ENCODE measurements around the gene ROBO1. TPM values are rescaled to one million over a fixed set of nuclear protein-coding genes. Genes with fewer than 3 reads are reported as not detected.

ROBO1 gene
- total and polyA plus RNA-seq, 12 donors, result 6.4 to 144 (median 43.9) TPM

DNA sequence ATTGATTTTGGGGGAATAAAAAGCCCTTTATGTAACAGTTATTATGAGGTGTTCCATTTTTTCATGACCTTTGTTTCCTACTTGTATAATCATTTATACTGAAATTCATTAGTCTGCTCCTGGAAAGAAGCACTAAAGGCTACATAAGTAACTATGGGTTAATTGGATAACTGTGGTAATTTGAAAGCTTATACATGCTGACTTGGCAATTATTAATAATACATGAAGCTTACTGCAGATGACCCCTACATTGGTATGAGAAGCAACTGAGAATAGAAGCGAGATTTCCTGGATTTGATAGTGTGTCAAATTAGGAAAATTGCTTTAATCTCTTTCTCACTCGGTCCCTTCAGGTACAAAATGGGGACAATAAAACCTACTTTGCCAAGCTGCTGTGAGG is 658.0 kb downstream of the ROBO1 start:
- intact Hi-C loops (cut with DNase I), result no loop called here
- no peak for DNase-seq
- Histone ChIP-seq H3K27ac (no peak overlapping the region), H3K36me3 (replicated peaks in 1 of 2) (no peaks in the 10 kb centered on the region), H3K4me1 (replicated peaks in 1 of 2) (no peaks in the 10 kb centered on the region), H3K9me3 (replicated peaks in 1 of 3) (no peaks in the 10 kb centered on the region), H3K27me3 (no peaks in the 10 kb centered on the region), H3K4me3 (no peak overlapping the region)
- TF ChIP-seq POLR2A (IDR thresholded peaks at IDR 0.05), result no peak
- TF ChIP-seq, protein P1, sequence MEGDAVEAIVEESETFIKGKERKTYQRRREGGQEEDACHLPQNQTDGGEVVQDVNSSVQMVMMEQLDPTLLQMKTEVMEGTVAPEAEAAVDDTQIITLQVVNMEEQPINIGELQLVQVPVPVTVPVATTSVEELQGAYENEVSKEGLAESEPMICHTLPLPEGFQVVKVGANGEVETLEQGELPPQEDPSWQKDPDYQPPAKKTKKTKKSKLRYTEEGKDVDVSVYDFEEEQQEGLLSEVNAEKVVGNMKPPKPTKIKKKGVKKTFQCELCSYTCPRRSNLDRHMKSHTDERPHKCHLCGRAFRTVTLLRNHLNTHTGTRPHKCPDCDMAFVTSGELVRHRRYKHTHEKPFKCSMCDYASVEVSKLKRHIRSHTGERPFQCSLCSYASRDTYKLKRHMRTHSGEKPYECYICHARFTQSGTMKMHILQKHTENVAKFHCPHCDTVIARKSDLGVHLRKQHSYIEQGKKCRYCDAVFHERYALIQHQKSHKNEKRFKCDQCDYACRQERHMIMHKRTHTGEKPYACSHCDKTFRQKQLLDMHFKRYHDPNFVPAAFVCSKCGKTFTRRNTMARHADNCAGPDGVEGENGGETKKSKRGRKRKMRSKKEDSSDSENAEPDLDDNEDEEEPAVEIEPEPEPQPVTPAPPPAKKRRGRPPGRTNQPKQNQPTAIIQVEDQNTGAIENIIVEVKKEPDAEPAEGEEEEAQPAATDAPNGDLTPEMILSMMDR (IDR thresholded peaks at IDR 0.05), result no peak
- WGBS, 4 donors, result 70 to 89% (median 85%) methylated on average over 2 of the region's 2 CpGs

DNA sequence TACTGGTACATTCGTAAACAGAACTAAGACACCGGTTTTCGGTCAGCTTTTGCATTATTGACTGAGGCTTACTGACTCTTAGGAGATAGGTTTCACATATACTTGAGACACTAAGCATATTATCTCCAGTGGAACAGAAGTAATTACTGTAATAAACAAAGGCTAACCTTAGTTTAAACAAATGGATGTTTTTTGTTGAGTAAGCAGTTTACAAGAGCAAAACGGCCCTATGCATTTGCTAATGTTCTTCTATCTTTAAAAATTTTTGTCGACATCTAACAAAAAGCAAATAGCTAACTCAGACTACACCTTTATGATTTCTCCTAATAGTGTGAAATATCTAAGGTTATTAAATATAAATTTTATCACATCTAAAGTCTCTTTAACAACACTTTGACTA is 664.5 kb downstream of the ROBO1 start:
- Histone ChIP-seq H3K4me3 (no peak overlapping the region), H3K27me3 (no peaks in the 10 kb centered on the region), H3K9me3 (replicated peaks in 1 of 3) (no peaks in the 10 kb centered on the region), H3K27ac (no peak overlapping the region), H3K4me1 (replicated peaks in 1 of 2) (no peaks in the 10 kb centered on the region), H3K36me3 (replicated peaks in 1 of 2) (no peaks in the 10 kb centered on the region)
- intact Hi-C loops (cut with DNase I), result no loop called here
- no peak for DNase-seq
- WGBS, 4 donors, result 81 to 90% (median 83%) methylated on average over 5 of the region's 5 CpGs
- TF ChIP-seq, protein P1 (IDR thresholded peaks at IDR 0.05), result no peak
- no peak for TF ChIP-seq POLR2A (IDR thresholded peaks at IDR 0.05)

DNA sequence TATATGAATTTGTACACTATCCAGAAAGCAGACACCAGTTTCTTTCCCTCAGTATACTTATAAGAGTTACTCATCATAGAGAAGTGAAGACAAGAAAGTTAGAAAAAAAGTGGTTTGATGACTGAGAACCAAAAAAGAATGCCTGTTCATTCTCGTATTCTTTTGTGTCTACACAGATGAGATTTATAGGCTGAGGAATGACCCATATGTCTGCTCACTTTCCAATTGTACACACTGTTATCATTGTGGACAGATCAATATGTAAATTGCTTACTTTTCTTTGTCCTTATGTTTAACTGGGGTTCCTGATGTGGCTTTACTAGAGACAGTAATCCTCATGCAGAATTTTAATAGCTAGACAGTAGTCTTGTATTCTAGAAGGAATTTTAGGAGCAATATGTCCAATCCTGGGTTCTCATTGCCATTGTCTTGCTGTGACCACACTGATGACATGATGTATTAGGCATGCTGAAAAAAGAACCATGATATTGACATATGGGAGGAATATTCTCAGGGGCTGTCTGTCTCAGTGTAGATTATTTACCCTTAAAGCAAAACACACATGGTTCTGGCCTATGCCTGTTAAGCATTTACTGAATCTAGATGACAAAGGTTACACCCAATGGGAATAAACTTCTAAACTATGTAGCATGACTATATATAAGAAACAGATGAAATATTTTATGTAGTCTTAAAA is 669.7 kb downstream of the ROBO1 start:
- Histone ChIP-seq H3K4me3 (no peak overlapping the region), H3K27me3 (no peaks in the 10 kb centered on the region), H3K36me3 (replicated peaks in 1 of 2) (no peaks in the 10 kb centered on the region), H3K4me1 (replicated peaks in 1 of 2) (no peaks in the 10 kb centered on the region), H3K9me3 (replicated peaks in 1 of 3) (no peaks in the 10 kb centered on the region), H3K27ac (no peak overlapping the region)
- 33 to 61% (median 47%) methylated on average over 1 of the region's 1 CpG for WGBS, 4 donors
- no peak for DNase-seq
- TF ChIP-seq, protein P1 (IDR thresholded peaks at IDR 0.05), result no peak
- TF ChIP-seq POLR2A (IDR thresholded peaks at IDR 0.05), result no peak
- intact Hi-C loops (cut with DNase I), result no loop called here

DNA sequence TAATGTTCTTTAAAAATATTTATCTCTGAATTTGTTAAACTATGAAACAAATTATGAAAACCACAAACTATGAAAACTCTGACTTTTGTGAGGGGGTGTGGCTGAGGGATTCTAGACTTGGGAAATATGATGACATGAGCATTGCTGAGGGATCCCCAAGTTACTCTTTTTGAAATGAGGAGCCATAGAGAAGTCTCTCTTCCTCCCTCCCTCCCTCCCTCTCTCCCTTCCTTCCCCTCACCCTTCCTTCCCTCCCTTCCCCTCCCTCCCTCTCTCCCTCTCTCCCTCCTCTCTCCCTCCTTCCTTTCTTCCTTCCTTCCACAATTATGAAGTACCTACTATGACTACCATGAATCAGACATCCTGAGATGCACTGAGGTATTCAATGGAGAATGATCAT is 673.1 kb downstream of the ROBO1 start:
- intact Hi-C loops (cut with DNase I), result no loop called here
- DNase-seq, result no peak
- no peaks in the 10 kb centered on the region for H3K9me3 ChIP-seq (replicated peaks in 1 of 3)

More for the DNA sequence above, 673.1 kb downstream of the ROBO1 start:
- no peak overlapping the region for H3K27ac ChIP-seq
- no peak overlapping the region for H3K4me3 ChIP-seq
- H3K27me3 ChIP-seq, result no peaks in the 10 kb centered on the region
- TF ChIP-seq, protein P1 (IDR thresholded peaks at IDR 0.05), result no peak
- TF ChIP-seq POLR2A (IDR thresholded peaks at IDR 0.05), result no peak
- H3K4me1 ChIP-seq (replicated peaks in 1 of 2), result no peaks in the 10 kb centered on the region
- no peaks in the 10 kb centered on the region for H3K36me3 ChIP-seq (replicated peaks in 1 of 2)
